B cell (primary cell): ENCODE measurements around the gene SATB2. TPM values are rescaled to one million over a fixed set of nuclear protein-coding genes. Genes with fewer than 3 reads are reported as not detected.

Experiments
- ATAC-seq: fragments of 200-7000 bp; cut with Tn5 transposase; one replicate; pipeline ENCODE4 v1.10.0; 2021; ENCODE audit warnings: low read depth, mild to moderate bottlenecking, moderate number of reproducible peaks, moderate library complexity
- CTCF ChIA-PET: fragments of 350-600 bp; sonication (Branson Sonifier 250); formaldehyde crosslinking; loops from one replicate; lab custom pipeline; 2021; ENCODE audit warnings: antibody characterized with exemption, inconsistent platforms; lab: Charles Lee
- POLR2A ChIA-PET: fragments of 350-600 bp; sonication (Branson Sonifier 250); formaldehyde crosslinking; loops from one replicate; lab custom pipeline; 2021; ENCODE audit warnings: antibody characterized with exemption; lab: Charles Lee
- DNase-seq: peaks from one replicate; pipeline ENCODE4 v3.0.0; 2013
- H2AFZ ChIP-seq: 2 replicates; pipeline ENCODE4 v1.6.1; 2012; ENCODE audit warnings: mild to moderate bottlenecking, low read depth, low read length; ENCODE audit not compliant: insufficient read depth, poor library complexity, severe bottlenecking
- H3K27ac ChIP-seq, 2 donors: 1 replicate in 1 of 2; 2 replicates in 1 of 2; pipeline ENCODE4 v1.5.1; 2012 to 2013; ENCODE audit warnings: low read length in 2 of 2, mild to moderate bottlenecking in 2 of 2, moderate library complexity in 1 of 2
- H3K27me3 ChIP-seq, 4 experiments: fragments of 200-600 bp in 1 of 4; sonication (generic) in 1 of 4; replicated peaks in 1 of 4; 1 replicate in 2 of 4; 2 replicates in 2 of 4; pipeline versions ENCODE4 v1.6.1 to v1.7.0; 2013 to 2016; ENCODE audit warnings: low read length in 3 of 4, mild to moderate bottlenecking in 2 of 4, mixed read lengths in 1 of 4, moderate library complexity in 1 of 4; ENCODE audit not compliant: insufficient read depth in 4 of 4, control insufficient read depth in 3 of 4; ENCODE audit errors: control extremely low read depth in 1 of 4
- H3K36me3 ChIP-seq, 2 experiments: replicated peaks in 1 of 2; 1 replicate in 1 of 2; 2 replicates in 1 of 2; pipeline versions ENCODE4 v1.6.1 to v1.7.1; 2013; ENCODE audit warnings: low read length in 1 of 2; ENCODE audit not compliant: insufficient read depth in 2 of 2, control insufficient read depth in 1 of 2; ENCODE audit errors: control extremely low read depth in 1 of 2, extremely low read depth in 1 of 2
- H3K4me1 ChIP-seq, 2 donors: fragments of 200-600 bp in 1 of 2; sonication (generic) in 1 of 2; 1 replicate in 1 of 2; 2 replicates in 1 of 2; pipeline versions ENCODE4 v1.5.1 to v1.6.1; 2013 to 2017; ENCODE audit warnings: low read length in 2 of 2; ENCODE audit not compliant: control insufficient read depth in 2 of 2, insufficient read depth in 2 of 2
- H3K4me2 ChIP-seq: replicated peaks from 2 replicates; pipeline ENCODE3; 2012; ENCODE audit warnings: mild to moderate bottlenecking, low read depth, low read length; ENCODE audit not compliant: poor library complexity, severe bottlenecking
- H3K4me3 ChIP-seq, 5 experiments: fragments of 200-600 bp in 1 of 5; sonication (generic) in 1 of 5; 1 replicate in 3 of 5; 2 replicates in 2 of 5; pipeline versions ENCODE4 v1.5.1 to v1.7.0; 2011 to 2016; ENCODE audit warnings: low read length in 4 of 5, mild to moderate bottlenecking in 4 of 5, low read depth in 2 of 5, control low read depth in 1 of 5, moderate library complexity in 1 of 5; ENCODE audit not compliant: insufficient read depth in 1 of 5; ENCODE audit errors: control extremely low read depth in 1 of 5, extremely low read depth in 1 of 5
- H3K79me2 ChIP-seq: fragments of 200-600 bp; sonication (generic); one replicate; pipeline ENCODE4 v1.6.0; 2016; ENCODE audit warnings: low read length; ENCODE audit not compliant: control insufficient read depth, insufficient read depth
- H3K9ac ChIP-seq: fragments of 200-600 bp; sonication (generic); 2 replicates; pipeline ENCODE4 v1.6.1; 2017; ENCODE audit warnings: mild to moderate bottlenecking, low read length, moderate library complexity
- H3K9me3 ChIP-seq, 3 donors: one replicate each; pipeline versions ENCODE4 v1.6.1 to v1.7.1; 2013; ENCODE audit warnings: low read length in 2 of 3; ENCODE audit not compliant: control insufficient read depth in 2 of 3, insufficient read depth in 1 of 3; ENCODE audit errors: control extremely low read depth in 1 of 3
- H4K20me1 ChIP-seq: 2 replicates; pipeline ENCODE4 v1.6.0; 2012; ENCODE audit warnings: mild to moderate bottlenecking, low read length; ENCODE audit not compliant: insufficient read depth, control insufficient read depth, poor library complexity, severe bottlenecking
- H3K27ac Mint-ChIP-seq: one replicate; pipeline ENCODE4 v1.8.0; 2021; ENCODE audit warnings: mixed read lengths
- H3K27me3 Mint-ChIP-seq: one replicate; pipeline ENCODE4 v1.8.0; 2021; ENCODE audit warnings: mixed read lengths
- H3K4me1 Mint-ChIP-seq: one replicate; pipeline ENCODE4 v1.8.0; 2021; ENCODE audit warnings: mixed read lengths
- H3K4me3 Mint-ChIP-seq: one replicate; pipeline ENCODE4 v1.8.0; 2021; ENCODE audit warnings: mixed read lengths
- H3K9me3 Mint-ChIP-seq: one replicate; pipeline ENCODE4 v1.8.0; 2022; ENCODE audit warnings: mixed read lengths; ENCODE audit not compliant: insufficient read depth
- EZH2 ChIP-seq: IDR thresholded peaks from 2 replicates; pipeline ENCODE4 v1.6.1; 2012; ENCODE audit warnings: borderline replicate concordance, low read depth, mild to moderate bottlenecking, moderate library complexity, low read length; ENCODE audit not compliant: insufficient read depth, poor library complexity, severe bottlenecking
- whole genome bisulfite sequencing: methylation state at CpG from one replicate; pipeline ENCODE4 v1.1.5; 2013; ENCODE audit warnings: missing lambda C conversion rate; ENCODE audit not compliant: insufficient coverage; 5-methylcytosine and 5-hydroxymethylcytosine counted together
- intact Hi-C: fragments of 100-400 bp; cut with micrococcal nuclease; formaldehyde crosslinking; loops from one replicate; pipeline ENCODE4 v1.10.0; 2022
- polyA plus RNA-seq: library from polyadenylated mRNA; depleted of rRNA; stranded (reverse); fragments of >200 nt; gene quantifications from 2 replicates; pipeline ENCODE4 v1.2.3, GENCODE V29; 2012
- total RNA-seq, 2 donors: library from RNA; stranded (reverse); fragments of 120-200 nt in 1 of 2; gene quantifications; 1 replicate in 1 of 2; 2 replicates in 1 of 2; pipeline versions ENCODE4 v1.2.3 to v1.2.4, GENCODE V29; 2013 to 2022
- TF ChIP-seq, protein P1 (sequence below): fragments of 200-600 bp; IDR thresholded peaks from one replicate; pipeline ENCODE4 v1.8.0; 2022; ENCODE audit warnings: antibody characterized with exemption, mild to moderate bottlenecking

Gene SATB2
- total and polyA plus RNA-seq, 2 donors (not counting 1 experiment from before 2014, with no cell fraction given) = 0.13 to 0.49 TPM

DNA sequence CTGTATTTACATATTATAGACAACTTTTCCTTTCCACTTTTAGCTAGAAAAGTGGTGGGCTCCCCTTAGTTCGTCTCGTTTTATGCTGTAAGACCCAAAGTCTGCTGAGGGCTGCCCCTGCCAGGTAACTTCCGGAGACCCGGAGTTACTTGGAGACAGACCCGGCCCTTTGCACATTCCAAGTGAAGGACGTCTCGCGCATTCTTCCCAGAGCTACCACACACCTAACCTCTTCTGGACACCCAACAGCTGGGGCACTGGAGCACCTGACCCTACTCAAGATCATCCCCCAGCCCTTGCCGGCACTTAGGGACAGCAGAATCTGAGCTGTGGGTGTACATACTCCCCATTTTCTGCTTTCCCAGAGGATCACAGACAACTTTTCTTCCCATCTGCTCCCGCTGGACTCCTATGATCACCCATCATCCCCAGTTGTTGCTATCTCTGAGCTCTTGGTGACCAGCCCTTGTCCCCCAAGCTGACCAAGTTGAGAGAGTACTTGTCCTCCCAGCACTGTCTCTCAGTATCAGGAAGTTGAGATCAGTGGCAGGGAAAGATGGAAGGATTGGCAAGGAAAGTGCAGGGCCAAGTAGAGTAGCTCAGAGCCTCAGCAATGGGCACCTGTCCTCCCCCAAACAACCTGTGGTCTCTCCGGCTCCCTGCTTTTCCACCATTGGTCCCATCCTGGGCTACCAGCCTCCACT lies 8.4 kb upstream of the SATB2 start:
- intact Hi-C loops = no loop called here
- peaks cover 51% of the 10 kb centered on the region for H3K27me3 Mint-ChIP-seq
- no peak for DNase-seq
- peaks cover 3% of the 10 kb centered on the region for H3K9me3 Mint-ChIP-seq
- Histone ChIP-seq H3K9ac (no peak overlapping the region), H2AFZ (no peak overlapping the region), H3K36me3 (no peaks in the 10 kb centered on the region), H3K27ac (no peak overlapping the region), H3K4me2 (no peak overlapping the region), H3K79me2 (no peaks in the 10 kb centered on the region), H3K9me3 (peaks cover 0 to 85% (median 25%) of the 10 kb centered on the region in 3 donors), H3K27me3 (peaks cover 0 to 98% (median 85%) of the 10 kb centered on the region in 4 experiments), H3K4me3 (no peak overlapping the region), H4K20me1 (no peaks in the 10 kb centered on the region), H3K4me1 (peaks cover 30 to 52% of the 10 kb centered on the region in 2 donors)
- peak; percentile 34 for TF ChIP-seq EZH2
- TF ChIP-seq, protein P1, sequence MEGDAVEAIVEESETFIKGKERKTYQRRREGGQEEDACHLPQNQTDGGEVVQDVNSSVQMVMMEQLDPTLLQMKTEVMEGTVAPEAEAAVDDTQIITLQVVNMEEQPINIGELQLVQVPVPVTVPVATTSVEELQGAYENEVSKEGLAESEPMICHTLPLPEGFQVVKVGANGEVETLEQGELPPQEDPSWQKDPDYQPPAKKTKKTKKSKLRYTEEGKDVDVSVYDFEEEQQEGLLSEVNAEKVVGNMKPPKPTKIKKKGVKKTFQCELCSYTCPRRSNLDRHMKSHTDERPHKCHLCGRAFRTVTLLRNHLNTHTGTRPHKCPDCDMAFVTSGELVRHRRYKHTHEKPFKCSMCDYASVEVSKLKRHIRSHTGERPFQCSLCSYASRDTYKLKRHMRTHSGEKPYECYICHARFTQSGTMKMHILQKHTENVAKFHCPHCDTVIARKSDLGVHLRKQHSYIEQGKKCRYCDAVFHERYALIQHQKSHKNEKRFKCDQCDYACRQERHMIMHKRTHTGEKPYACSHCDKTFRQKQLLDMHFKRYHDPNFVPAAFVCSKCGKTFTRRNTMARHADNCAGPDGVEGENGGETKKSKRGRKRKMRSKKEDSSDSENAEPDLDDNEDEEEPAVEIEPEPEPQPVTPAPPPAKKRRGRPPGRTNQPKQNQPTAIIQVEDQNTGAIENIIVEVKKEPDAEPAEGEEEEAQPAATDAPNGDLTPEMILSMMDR = no peak
- ChIA-PET POLR2A (no interaction called here), CTCF (interaction anchor here (0.5 kb wide), 1 partner anchor 393 kb away, joined by 3 read pairs; no protein-coding TSS in a partner anchor)
- no peak overlapping the region for H3K4me3 Mint-ChIP-seq
- ATAC-seq = no peak
- no peak overlapping the region for H3K27ac Mint-ChIP-seq
- peaks cover 10% of the 10 kb centered on the region for H3K4me1 Mint-ChIP-seq
- 21% methylated on average over 10 of the region's 11 CpGs for WGBS

- H2AFZ ChIP-seq = no peak overlapping the region
- intact Hi-C loops = no loop called here
- WGBS = no CpG with 5 or more reads among the region's 5 CpGs
- CTCF ChIA-PET = interaction anchor here (1.3 kb wide), 1 partner anchor 20 kb away, joined by 3 read pairs; no protein-coding TSS in a partner anchor
- no peak overlapping the region for H3K9ac ChIP-seq
- TF ChIP-seq, protein P1 = no peak
- peak; percentile 11 for TF ChIP-seq EZH2
- no peaks in the 10 kb centered on the region for H4K20me1 ChIP-seq
- Mint-ChIP-seq H3K27me3 (peaks cover 58% of the 10 kb centered on the region), H3K9me3 (peaks cover 4% of the 10 kb centered on the region), H3K4me3 (no peak overlapping the region), H3K4me1 (peaks cover 12% of the 10 kb centered on the region), H3K27ac (peak overlapping the region; percentile 67)
- H3K79me2 ChIP-seq = no peaks in the 10 kb centered on the region
- H3K27ac ChIP-seq = no peak overlapping the region
- peaks cover 28 to 47% of the 10 kb centered on the region in 2 donors for H3K4me1 ChIP-seq
- H3K27me3 ChIP-seq = peaks cover 0 to 95% (median 83%) of the 10 kb centered on the region in 4 experiments
- H3K36me3 ChIP-seq = no peaks in the 10 kb centered on the region
- no peak overlapping the region for H3K4me3 ChIP-seq
- no peak overlapping the region for H3K4me2 ChIP-seq
- peaks cover 1 to 78% (median 26%) of the 10 kb centered on the region in 3 donors for H3K9me3 ChIP-seq
- POLR2A ChIA-PET = no interaction called here
- DNase-seq (no peak), ATAC-seq (no peak)
Measured at GRCh38 chr2:199465390-199465789, 7.7 kb upstream of the SATB2 start.
